Fibroblast of villous mesenchyme (primary cell): ENCODE measurements around the gene PPP4R3B. TPM values are rescaled to one million over a fixed set of nuclear protein-coding genes. Genes with fewer than 3 reads are reported as not detected.
A peak's percentile ranks its signal among the peaks of the same experiment; 100 is the strongest.

Source experiments
- DNase-seq: peaks from one replicate; pipeline ENCODE4 v3.0.0-alpha.2; 2010; ENCODE audit warnings: low read depth
- H3K4me3 ChIP-seq: 2 replicates; pipeline ENCODE4 v1.5.1; 2011; ENCODE audit warnings: low read depth, mild to moderate bottlenecking, low read length
- total RNA-seq: library from RNA; depleted of rRNA; stranded (reverse); fragments of >200 nt; gene quantifications from 2 replicates; pipeline ENCODE4 v1.2.3, GENCODE V29; 2012
- TF ChIP-seq, protein P1 (sequence below): IDR thresholded peaks from 2 replicates; pipeline ENCODE4 v1.5.1; 2012; ENCODE audit warnings: low read depth, mild to moderate bottlenecking, low read length; ENCODE audit not compliant: insufficient read depth

PPP4R3B gene
- total RNA-seq, 1 donor, result 47.5 TPM

DNA sequence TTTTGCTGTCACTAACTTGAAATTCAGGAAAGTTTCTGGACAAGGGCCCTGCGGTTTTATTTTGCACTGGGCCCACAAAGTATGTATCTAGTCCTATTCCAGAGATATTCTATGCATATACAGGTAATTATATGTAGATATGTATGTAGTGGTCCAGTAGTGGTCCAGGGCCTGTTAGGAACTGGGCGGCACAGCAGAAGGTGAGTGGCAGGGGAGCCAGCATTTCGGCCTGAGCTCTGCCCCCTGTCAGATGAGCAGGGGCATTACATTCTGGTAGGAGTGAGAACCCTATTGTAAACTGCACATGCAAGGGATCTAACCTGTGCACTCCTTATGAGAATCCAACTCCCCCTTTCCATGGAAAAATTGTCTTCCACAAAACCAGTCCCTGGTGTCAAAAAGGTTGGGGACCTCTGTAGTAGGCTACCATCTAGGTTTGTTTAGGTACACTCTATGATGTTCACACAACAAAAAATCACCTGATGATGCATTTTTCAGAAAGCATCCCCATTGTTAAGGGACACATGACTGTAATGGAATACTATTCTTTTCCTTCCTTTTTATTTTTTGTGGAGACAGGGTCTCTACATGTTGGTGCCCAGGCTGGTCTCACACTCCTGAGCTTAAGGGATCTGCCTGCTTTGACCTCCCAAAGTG, 2.8 kb upstream of the PPP4R3B start:
- DNase-seq, result no peak
- no peak overlapping the region for H3K4me3 ChIP-seq
- TF ChIP-seq, protein P1, sequence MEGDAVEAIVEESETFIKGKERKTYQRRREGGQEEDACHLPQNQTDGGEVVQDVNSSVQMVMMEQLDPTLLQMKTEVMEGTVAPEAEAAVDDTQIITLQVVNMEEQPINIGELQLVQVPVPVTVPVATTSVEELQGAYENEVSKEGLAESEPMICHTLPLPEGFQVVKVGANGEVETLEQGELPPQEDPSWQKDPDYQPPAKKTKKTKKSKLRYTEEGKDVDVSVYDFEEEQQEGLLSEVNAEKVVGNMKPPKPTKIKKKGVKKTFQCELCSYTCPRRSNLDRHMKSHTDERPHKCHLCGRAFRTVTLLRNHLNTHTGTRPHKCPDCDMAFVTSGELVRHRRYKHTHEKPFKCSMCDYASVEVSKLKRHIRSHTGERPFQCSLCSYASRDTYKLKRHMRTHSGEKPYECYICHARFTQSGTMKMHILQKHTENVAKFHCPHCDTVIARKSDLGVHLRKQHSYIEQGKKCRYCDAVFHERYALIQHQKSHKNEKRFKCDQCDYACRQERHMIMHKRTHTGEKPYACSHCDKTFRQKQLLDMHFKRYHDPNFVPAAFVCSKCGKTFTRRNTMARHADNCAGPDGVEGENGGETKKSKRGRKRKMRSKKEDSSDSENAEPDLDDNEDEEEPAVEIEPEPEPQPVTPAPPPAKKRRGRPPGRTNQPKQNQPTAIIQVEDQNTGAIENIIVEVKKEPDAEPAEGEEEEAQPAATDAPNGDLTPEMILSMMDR, result peak; percentile 48

DNA sequence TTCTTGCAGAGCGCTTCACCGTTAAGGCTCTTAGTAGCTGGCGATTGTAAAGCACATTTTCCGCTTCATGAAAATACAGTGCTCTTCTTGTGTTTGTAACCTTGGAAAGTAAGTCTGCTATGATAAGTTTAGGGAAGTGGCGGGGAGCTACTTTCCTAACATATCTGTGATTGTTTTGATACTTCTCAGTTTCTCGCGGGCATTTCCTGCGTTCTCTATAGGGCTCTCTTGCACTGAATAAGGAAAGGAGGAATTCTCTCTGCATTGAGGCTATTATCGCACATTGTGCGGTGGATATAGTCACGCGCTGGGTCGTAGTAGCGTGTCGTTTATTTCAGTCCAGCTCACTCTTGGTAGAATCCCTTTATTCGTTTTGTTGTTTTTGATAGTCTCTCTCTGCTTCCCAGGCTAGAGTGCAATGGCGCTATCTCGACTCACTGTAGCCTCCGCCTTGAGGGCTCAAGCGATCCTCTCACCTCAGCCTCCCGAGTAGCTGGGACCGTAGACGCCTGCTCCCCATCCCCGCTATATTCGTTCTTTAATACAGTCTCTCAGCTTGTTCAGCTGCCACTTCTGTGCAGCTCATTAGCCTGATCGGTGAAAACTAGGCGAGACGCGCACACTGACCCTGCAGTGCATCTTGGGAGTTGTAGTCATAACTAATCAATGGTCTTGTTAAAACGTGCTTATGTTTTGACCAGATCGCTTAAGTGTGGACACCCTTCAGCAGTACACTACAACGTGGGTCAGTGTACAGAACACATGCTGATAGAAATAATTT, 1.0 kb upstream of the PPP4R3B start:
- TF ChIP-seq, protein P1, result no peak
- H3K4me3 ChIP-seq, result peak overlapping the region; percentile 92
- DNase-seq, result peak; percentile 46

DNA sequence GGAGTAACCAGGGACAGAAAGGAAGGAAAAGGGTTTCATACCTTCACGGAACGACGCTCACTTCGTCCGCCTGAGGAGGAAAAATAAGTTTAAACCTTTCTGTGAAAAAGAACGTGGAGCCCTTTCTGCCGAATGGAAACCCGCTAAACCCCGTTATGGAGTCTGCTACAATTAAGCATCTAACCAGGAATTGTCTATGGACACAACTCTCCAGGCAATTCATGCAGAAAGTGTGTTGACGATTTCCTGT, 528 bp upstream of the PPP4R3B start:
- TF ChIP-seq, protein P1, result no peak
- H3K4me3 ChIP-seq, result peak overlapping the region; percentile 92
- DNase-seq, result no peak

DNA sequence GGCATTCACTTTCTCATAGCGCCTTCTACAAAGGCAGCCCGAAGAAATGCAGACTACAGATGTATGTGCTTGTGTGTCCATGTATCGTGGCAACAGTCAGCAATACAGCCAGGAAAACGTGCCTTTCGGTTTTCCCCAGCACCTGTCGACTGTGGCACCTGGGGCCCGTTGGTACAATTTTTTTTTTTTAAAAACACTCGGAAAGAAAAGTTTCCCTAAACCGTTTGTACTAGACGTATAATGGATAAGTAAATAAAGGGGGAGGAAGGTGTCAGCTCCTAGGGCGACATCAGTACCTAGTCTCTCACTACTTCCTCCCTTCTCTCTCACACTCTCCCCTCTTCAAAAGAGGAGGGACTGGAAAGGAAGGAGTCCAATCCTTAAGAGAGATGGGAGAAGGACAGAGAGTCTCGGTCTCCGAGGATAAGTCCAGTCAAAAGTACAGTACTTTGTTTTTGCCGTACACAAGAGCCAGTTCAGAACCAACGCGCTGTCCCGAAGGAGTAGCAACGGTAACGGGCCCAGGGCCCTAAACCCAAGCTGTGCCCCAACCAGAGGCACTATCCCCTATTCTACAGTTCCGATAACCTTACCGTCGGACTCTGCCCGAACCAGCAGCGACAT, 759 bp downstream of the PPP4R3B start:
- TF ChIP-seq, protein P1, result no peak
- DNase-seq, result peak; percentile 61
- H3K4me3 ChIP-seq, result peak overlapping the region; percentile 92

DNA sequence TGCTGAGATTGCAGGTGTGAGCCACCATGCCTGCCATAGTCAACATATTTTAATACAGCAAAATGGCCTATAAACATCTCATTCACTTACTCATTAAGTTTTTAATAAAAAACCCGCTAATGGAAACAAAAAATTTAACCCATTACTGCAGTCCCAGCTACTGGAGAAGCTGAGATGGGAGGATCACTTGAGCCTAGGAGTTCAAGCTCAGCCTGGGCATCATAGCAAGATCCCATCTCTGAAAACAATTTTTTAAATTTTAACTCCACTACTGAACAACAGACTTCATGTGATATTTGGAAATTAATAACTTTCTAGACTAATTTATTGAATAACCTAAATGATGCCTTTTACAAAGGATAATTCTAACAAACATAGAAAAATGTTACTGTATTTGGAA, 5.4 kb downstream of the PPP4R3B start:
- no peak overlapping the region for H3K4me3 ChIP-seq
- DNase-seq, result no peak
- TF ChIP-seq, protein P1, result no peak

DNA sequence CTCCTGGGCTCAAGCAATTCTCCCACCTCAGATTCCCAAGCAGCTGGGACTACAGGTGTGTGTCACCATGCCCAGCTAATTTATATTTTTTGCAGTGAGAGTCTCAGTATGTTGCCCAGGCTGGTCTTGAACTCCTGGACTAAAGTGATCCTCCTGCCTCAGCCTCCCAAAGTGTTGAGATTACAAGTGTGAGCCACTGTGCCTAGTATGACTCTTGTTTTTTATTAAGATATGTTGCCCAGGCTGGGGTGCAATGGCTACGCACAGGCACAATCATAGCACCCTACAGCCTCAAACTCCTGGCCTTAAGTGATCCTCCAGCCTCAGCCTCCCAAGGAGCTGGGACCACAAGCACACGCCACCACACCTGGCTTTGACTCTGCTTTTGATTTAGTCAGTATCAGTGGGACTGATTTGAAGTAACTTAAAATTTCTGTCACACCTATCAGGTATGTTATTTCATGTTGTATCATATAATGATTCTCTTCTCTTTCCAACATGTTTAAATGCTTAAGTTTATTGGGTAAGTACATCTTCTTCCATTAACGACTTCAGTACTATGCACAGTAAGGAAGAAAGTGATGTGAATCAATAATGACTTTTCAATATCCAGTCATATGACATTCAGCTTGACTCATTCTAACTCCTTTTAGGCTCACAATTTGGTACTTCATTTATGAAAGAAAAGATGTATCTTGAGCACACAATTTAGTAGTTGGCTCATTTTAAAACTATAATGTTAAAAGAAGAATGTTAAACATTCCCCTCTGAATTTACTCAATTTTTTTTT, 6.3 kb downstream of the PPP4R3B start:
- DNase-seq, result no peak

More for the DNA sequence above, 6.3 kb downstream of the PPP4R3B start:
- TF ChIP-seq, protein P1, result no peak
- no peak overlapping the region for H3K4me3 ChIP-seq
